HAP-1 (cell line): ENCODE data around the gene SCMH1.

Source experiments
- DNase-seq, 2 experiments: peaks; one replicate each; pipeline ENCODE4 v3.0.0-alpha.2; 2016 to 2020; ENCODE audit warnings: low spot score in 2 of 2
- H3K27me3 ChIP-seq: fragments of 250-450 bp; sonication (Bioruptor Pico); 2 replicates; pipeline ENCODE4 v1.5.1; 2020; ENCODE audit warnings: low read depth, mild to moderate bottlenecking, moderate library complexity
- H3K36me3 ChIP-seq: fragments of 250-450 bp; sonication (Bioruptor Pico); replicated peaks from 2 replicates; pipeline ENCODE4 v1.5.1; 2020; ENCODE audit warnings: mild to moderate bottlenecking
- H3K4me1 ChIP-seq: fragments of 250-450 bp; sonication (Bioruptor Pico); 2 replicates; pipeline ENCODE4 v1.5.1; 2020; ENCODE audit warnings: mild to moderate bottlenecking
- H3K4me3 ChIP-seq: fragments of 250-450 bp; sonication (Bioruptor Pico); 2 replicates; pipeline ENCODE4 v1.5.1; 2020; ENCODE audit warnings: mild to moderate bottlenecking, moderate library complexity
- H3K9me3 ChIP-seq: fragments of 250-450 bp; sonication (Bioruptor Pico); 2 replicates; pipeline ENCODE4 v1.5.1; 2020; ENCODE audit warnings: mild to moderate bottlenecking, moderate library complexity
- in situ Hi-C: fragments of 300-500 bp; cut with MboI; formaldehyde crosslinking; loops from 3 replicates; pipeline ENCODE4 v1.14.3; 2020; ENCODE audit warnings: low sequenced_read_pairs, inconsistent platforms, mixed read lengths

SCMH1 gene

GRCh38 chr1:41171266-41171874, 70.7 kb downstream of the SCMH1 start:
- H3K4me3 ChIP-seq, result no peak overlapping the region

GRCh38 chr1:41169799-41170180, 72.3 kb downstream of the SCMH1 start:
- no peak for DNase-seq
- H3K27me3 ChIP-seq, result no peaks in the 10 kb centered on the region
- no peak overlapping the region for H3K4me3 ChIP-seq
- H3K9me3 ChIP-seq, result no peaks in the 10 kb centered on the region
- no peaks in the 10 kb centered on the region; the same call in 1 of the 2 replicates for H3K4me1 ChIP-seq
- in situ Hi-C loops, result no loop called here
- H3K36me3 ChIP-seq, result no peaks in the 10 kb centered on the region; the same call in 1 of the 2 replicates

More at GRCh38 chr1:41171266-41171874, 70.7 kb downstream of the SCMH1 start:
- no peak for DNase-seq
- no peaks in the 10 kb centered on the region for H3K27me3 ChIP-seq
- H3K9me3 ChIP-seq, result no peaks in the 10 kb centered on the region
- H3K4me1 ChIP-seq, result no peaks in the 10 kb centered on the region; the same call in 1 of the 2 replicates
- no peaks in the 10 kb centered on the region; the same call in 1 of the 2 replicates for H3K36me3 ChIP-seq
- in situ Hi-C loops, result no loop called here

GRCh38 chr1:41169066-41169798, 72.9 kb downstream of the SCMH1 start:
- Histone ChIP-seq H3K36me3 (no peaks in the 10 kb centered on the region; the same call in 1 of the 2 replicates), H3K27me3 (no peaks in the 10 kb centered on the region), H3K9me3 (no peaks in the 10 kb centered on the region), H3K4me1 (no peaks in the 10 kb centered on the region; the same call in 1 of the 2 replicates), H3K4me3 (no peak overlapping the region)
- DNase-seq, result no peak
- in situ Hi-C loops, result no loop called here

- in situ Hi-C loops, result no loop called here
Measured at GRCh38 chr1:41167667-41168066, 74.4 kb downstream of the SCMH1 start.

GRCh38 chr1:41164727-41165126, 77.4 kb downstream of the SCMH1 start:
- Histone ChIP-seq H3K27me3 (no peaks in the 10 kb centered on the region), H3K4me3 (no peak overlapping the region), H3K36me3 (peaks cover 4% of the 10 kb centered on the region; the same call in 1 of the 2 replicates), H3K4me1 (no peaks in the 10 kb centered on the region), H3K9me3 (no peaks in the 10 kb centered on the region)
- in situ Hi-C loops, result no loop called here
- DNase-seq, result no peak

More at GRCh38 chr1:41167667-41168066, 74.4 kb downstream of the SCMH1 start:
- no peaks in the 10 kb centered on the region; the same call in 1 of the 2 replicates for H3K36me3 ChIP-seq
- no peaks in the 10 kb centered on the region for H3K9me3 ChIP-seq
- no peaks in the 10 kb centered on the region for H3K27me3 ChIP-seq
- H3K4me1 ChIP-seq, result no peaks in the 10 kb centered on the region; the same call in 1 of the 2 replicates
- no peak overlapping the region for H3K4me3 ChIP-seq
- no peak for DNase-seq

GRCh38 chr1:41162441-41162840, 79.7 kb downstream of the SCMH1 start:
- no peaks in the 10 kb centered on the region for H3K27me3 ChIP-seq
- H3K9me3 ChIP-seq, result no peaks in the 10 kb centered on the region
- DNase-seq, result no peak
- peaks cover 4% of the 10 kb centered on the region; the same call in 1 of the 2 replicates for H3K36me3 ChIP-seq
- in situ Hi-C loops, result no loop called here
- no peak overlapping the region for H3K4me3 ChIP-seq
- no peaks in the 10 kb centered on the region for H3K4me1 ChIP-seq

- no peak for DNase-seq
- Histone ChIP-seq H3K36me3 (peaks cover 4% of the 10 kb centered on the region; the same call in 1 of the 2 replicates), H3K4me1 (no peaks in the 10 kb centered on the region), H3K27me3 (no peaks in the 10 kb centered on the region), H3K4me3 (no peak overlapping the region), H3K9me3 (no peaks in the 10 kb centered on the region)
- in situ Hi-C loops, result no loop called here
Measured at GRCh38 chr1:41161846-41162245, 80.3 kb downstream of the SCMH1 start.

- Histone ChIP-seq H3K4me3 (no peak overlapping the region), H3K36me3 (peaks cover 4% of the 10 kb centered on the region; the same call in 1 of the 2 replicates), H3K4me1 (no peaks in the 10 kb centered on the region)
Measured at GRCh38 chr1:41160498-41161110, 81.5 kb downstream of the SCMH1 start.

GRCh38 chr1:41158966-41159365, 83.1 kb downstream of the SCMH1 start:
- Histone ChIP-seq H3K9me3 (no peaks in the 10 kb centered on the region), H3K4me3 (no peak overlapping the region), H3K36me3 (peaks cover 4% of the 10 kb centered on the region; the same call in 1 of the 2 replicates), H3K4me1 (no peaks in the 10 kb centered on the region), H3K27me3 (no peaks in the 10 kb centered on the region)
- in situ Hi-C loops, result no loop called here
- no peak for DNase-seq

More at GRCh38 chr1:41160498-41161110, 81.5 kb downstream of the SCMH1 start:
- Histone ChIP-seq H3K27me3 (no peaks in the 10 kb centered on the region), H3K9me3 (no peaks in the 10 kb centered on the region)
- DNase-seq, result no peak
- in situ Hi-C loops, result no loop called here

- DNase-seq, result no peak
- Histone ChIP-seq H3K36me3 (peaks cover 6% of the 10 kb centered on the region; the same call in 1 of the 2 replicates), H3K4me3 (no peak overlapping the region), H3K27me3 (no peaks in the 10 kb centered on the region), H3K4me1 (no peaks in the 10 kb centered on the region), H3K9me3 (no peaks in the 10 kb centered on the region)
- in situ Hi-C loops, result no loop called here
Measured at GRCh38 chr1:41158147-41158875, 83.8 kb downstream of the SCMH1 start.

- in situ Hi-C loops, result no loop called here
- no peaks in the 10 kb centered on the region for H3K4me1 ChIP-seq
Measured at GRCh38 chr1:41155105-41155504, 87.0 kb downstream of the SCMH1 start.

GRCh38 chr1:41153750-41154274, 88.3 kb downstream of the SCMH1 start:
- in situ Hi-C loops, result no loop called here
- no peak overlapping the region for H3K4me3 ChIP-seq
- no peak for DNase-seq
- H3K9me3 ChIP-seq, result no peaks in the 10 kb centered on the region
- H3K4me1 ChIP-seq, result no peaks in the 10 kb centered on the region
- peaks cover 12% of the 10 kb centered on the region for H3K36me3 ChIP-seq
- H3K27me3 ChIP-seq, result no peaks in the 10 kb centered on the region

More at GRCh38 chr1:41155105-41155504, 87.0 kb downstream of the SCMH1 start:
- Histone ChIP-seq H3K9me3 (no peaks in the 10 kb centered on the region), H3K36me3 (peaks cover 4% of the 10 kb centered on the region; the same call in 1 of the 2 replicates), H3K4me3 (no peak overlapping the region), H3K27me3 (no peaks in the 10 kb centered on the region)
- no peak for DNase-seq

GRCh38 chr1:41152622-41153044, 89.5 kb downstream of the SCMH1 start:
- in situ Hi-C loops, result no loop called here
- no peak overlapping the region for H3K4me3 ChIP-seq
- no peaks in the 10 kb centered on the region for H3K4me1 ChIP-seq
- no peaks in the 10 kb centered on the region for H3K9me3 ChIP-seq
- H3K27me3 ChIP-seq, result no peaks in the 10 kb centered on the region
- no peak for DNase-seq
- H3K36me3 ChIP-seq, result peaks cover 15% of the 10 kb centered on the region
